ENCODE data around the gene GLYATL2.

GLYATL2 gene

GRCh38 chr11:58844361-58845005 is at the start of gene GLYATL2:
Gene GLYATL2 (minus strand): TSS chr11:58844704. CDS start chr11:58839612, 5,092 bp downstream.
- no peak for DNase-seq

- DNase-seq: no peak
Observed at GRCh38 chr11:58893899-58894298, 49.4 kb upstream of the GLYATL2 start.

- no peak for DNase-seq
Observed at GRCh38 chr11:58888579-58888978, 44.1 kb upstream of the GLYATL2 start.

GRCh38 chr11:58887452-58887851 is 42.9 kb upstream of the GLYATL2 start:
- no peak for DNase-seq

- no peak for DNase-seq
Observed at GRCh38 chr11:58880625-58881024, 36.1 kb upstream of the GLYATL2 start.

GRCh38 chr11:58880166-58880565 is 35.7 kb upstream of the GLYATL2 start:
- DNase-seq: no peak

GRCh38 chr11:58867556-58867955 is 23.1 kb upstream of the GLYATL2 start:
- DNase-seq: no peak

GRCh38 chr11:58866788-58867187 is 22.3 kb upstream of the GLYATL2 start:
- no peak for DNase-seq

- DNase-seq: no peak
Observed at GRCh38 chr11:58864335-58864734, 19.8 kb upstream of the GLYATL2 start.

- no peak for DNase-seq
Observed at GRCh38 chr11:58863697-58864096, 19.2 kb upstream of the GLYATL2 start.

- DNase-seq: no peak
Observed at GRCh38 chr11:58861533-58861932, 17.0 kb upstream of the GLYATL2 start.

- DNase-seq: no peak
Observed at GRCh38 chr11:58856806-58857205, 12.3 kb upstream of the GLYATL2 start.

GRCh38 chr11:58845386-58845785 is 882 bp upstream of the GLYATL2 start:
- DNase-seq: no peak

- no peak for DNase-seq
Observed at GRCh38 chr11:58837707-58838388, 6.7 kb downstream of the GLYATL2 start.

- DNase-seq: no peak
Observed at GRCh38 chr11:58832056-58832645, 12.4 kb downstream of the GLYATL2 start.

GRCh38 chr11:58830673-58831301 is 13.7 kb downstream of the GLYATL2 start:
- DNase-seq: no peak

- no peak for DNase-seq
Observed at GRCh38 chr11:58829786-58830185, 14.7 kb downstream of the GLYATL2 start.

- DNase-seq: no peak
Observed at GRCh38 chr11:58813693-58814092, 30.8 kb downstream of the GLYATL2 start.

- DNase-seq: no peak
Observed at GRCh38 chr11:58811499-58811898, 33.0 kb downstream of the GLYATL2 start.

GRCh38 chr11:58807343-58807742 is 37.2 kb downstream of the GLYATL2 start:
- no peak for DNase-seq

- DNase-seq: no peak
Observed at GRCh38 chr11:58805065-58805464, 39.4 kb downstream of the GLYATL2 start.

GRCh38 chr11:58801974-58802545 is 42.4 kb downstream of the GLYATL2 start:
- no peak for DNase-seq

GRCh38 chr11:58801302-58801701 is 43.2 kb downstream of the GLYATL2 start:
- no peak for DNase-seq
